HepG2 (cell line): ENCODE measurements around the gene TMEM39A. TPM values are rescaled to one million over a fixed set of nuclear protein-coding genes. Genes with fewer than 3 reads are reported as not detected.

Experiments
- CEBPZ ChIP-seq: IDR thresholded peaks from 2 replicates; pipeline ENCODE4 v1.6.1; 2012; ENCODE audit warnings: low read length, improper control_type of control experiment
- CREB1 ChIP-seq, 2 experiments: fragments of 450-650 bp in 1 of 2; IDR thresholded peaks; 2 replicates each; pipeline ENCODE4 v1.6.1; 2016 to 2017; ENCODE audit warnings: control low read depth in 1 of 2, mild to moderate bottlenecking in 1 of 2, missing compliant biosample characterization in 1 of 2, missing genetic modification characterization in 1 of 2
- DDIT3 ChIP-seq: sonication (generic); formaldehyde crosslinking; IDR thresholded peaks from 2 replicates; pipeline ENCODE4 v1.4.0; 2020; ENCODE audit warnings: mild to moderate bottlenecking, missing genetic modification reagents
- ERF ChIP-seq: IDR thresholded peaks from 2 replicates; pipeline ENCODE4 v1.6.1; 2018; ENCODE audit warnings: missing biosample characterization, missing genetic modification reagents
- FOXJ3 ChIP-seq: sonication (generic); formaldehyde crosslinking; IDR thresholded peaks from 2 replicates; pipeline ENCODE4 v1.4.0; 2020; ENCODE audit warnings: missing genetic modification reagents, mild to moderate bottlenecking, borderline replicate concordance
- MNT ChIP-seq: fragments of 450-650 bp; IDR thresholded peaks from 2 replicates; pipeline ENCODE4 v1.6.1; 2016
- PHF21A ChIP-seq: sonication (generic); formaldehyde crosslinking; IDR thresholded peaks from 2 replicates; pipeline ENCODE4 v1.5.0; 2020; ENCODE audit warnings: mild to moderate bottlenecking, missing genetic modification reagents
- POLR2AphosphoS2 ChIP-seq: IDR thresholded peaks from 2 replicates; pipeline ENCODE4 v1.6.1; 2011; ENCODE audit warnings: low read depth, low read length, improper control_type of control experiment
- RORA ChIP-seq: sonication (generic); formaldehyde crosslinking; IDR thresholded peaks from 2 replicates; pipeline ENCODE4 v1.5.0; 2020; ENCODE audit warnings: mild to moderate bottlenecking, missing genetic modification reagents, moderate library complexity
- SIN3A ChIP-seq: IDR thresholded peaks from 2 replicates; pipeline ENCODE4 v1.6.1; 2011; ENCODE audit warnings: low read depth, mild to moderate bottlenecking, control low read depth, low read length, borderline replicate concordance
- SNAPC2 ChIP-seq: sonication (generic); formaldehyde crosslinking; IDR thresholded peaks from 2 replicates; pipeline ENCODE4 v1.8.1; 2022; ENCODE audit warnings: mild to moderate bottlenecking, missing genetic modification reagents
- SRY ChIP-seq: sonication (generic); formaldehyde crosslinking; IDR thresholded peaks from 2 replicates; pipeline ENCODE4 v1.8.0; 2022; ENCODE audit warnings: mild to moderate bottlenecking, missing genetic modification reagents
- YY1 ChIP-seq: IDR thresholded peaks from 2 replicates; pipeline ENCODE4 v1.6.1; 2011; ENCODE audit warnings: low read length, low read depth, moderate library complexity, mild to moderate bottlenecking; ENCODE audit not compliant: insufficient read depth, insufficient replicate concordance
- ZBTB34 ChIP-seq: sonication (generic); formaldehyde crosslinking; IDR thresholded peaks from 2 replicates; pipeline ENCODE4 v1.8.0; 2022; ENCODE audit warnings: mild to moderate bottlenecking, missing genetic modification reagents
- ZMAT5 ChIP-seq: sonication (generic); formaldehyde crosslinking; IDR thresholded peaks from 2 replicates; pipeline ENCODE4 v1.5.0; 2020; ENCODE audit warnings: mild to moderate bottlenecking, low read depth, missing genetic modification reagents, borderline replicate concordance
- ZNF883 ChIP-seq: sonication (generic); formaldehyde crosslinking; IDR thresholded peaks from 2 replicates; pipeline ENCODE4 v1.5.1; 2020; ENCODE audit warnings: mild to moderate bottlenecking, missing genetic modification reagents; ENCODE audit errors: not compliant biosample characterization
- polyA plus RNA-seq, 8 experiments: library from polyadenylated mRNA; depleted of rRNA in 3 of 8; stranded (reverse) in 7 of 8; unstranded in 1 of 8; fragments of >200 nt; fragmentation: Illumina TruSeq in 4 of 8; extraction: Trizol in 4 of 8; gene quantifications; 2 replicates each; pipeline versions ENCODE4 v1.2.1 to v1.2.3, GENCODE V29; 2011 to 2016; ENCODE audit warnings: low read depth in 4 of 8, missing spikeins in 1 of 8, mixed read lengths in 1 of 8; ENCODE audit not compliant: insufficient read depth in 1 of 8
- total RNA-seq, 5 experiments: library from RNA; depleted of rRNA; stranded (reverse); fragments of >200 nt; fragmentation: Illumina TruSeq; extraction: Trizol; gene quantifications; 2 replicates each; pipeline ENCODE4 v1.2.3, GENCODE V29; 2016; ENCODE audit warnings: low read depth in 1 of 5

The TMEM39A gene
- total and polyA plus RNA-seq, 2 of the 13 experiments (the other 11 are each of a cell fraction or from before 2014, with no cell fraction given): 55.8 to 64.9 TPM

GRCh38 chr3:119463171-119464169 lies at the start of gene TMEM39A (continued):
- peak; percentile 75 for TF ChIP-seq MNT
- peak; percentile 99 for TF ChIP-seq CREB1 (IDR thresholded peaks at IDR 0.05)
- TF ChIP-seq CREB1 (CRISPR knock-in tag; IDR thresholded peaks at IDR 0.05): peak; percentile 99
- peak; percentile 94 for TF ChIP-seq YY1
- TF ChIP-seq ERF: peak; percentile 78
- peak; percentile 69; the same call in 1 of the 2 replicates for TF ChIP-seq SRY
- TF ChIP-seq PHF21A: no peak
- TF ChIP-seq CEBPZ: no peak
- 0 out of 2 replicates have a peak, but pooled peaks have one; percentile 65 for TF ChIP-seq SNAPC2
- TF ChIP-seq DDIT3 (CRISPR knock-in tag): no peak
- peak; percentile 92 for TF ChIP-seq POLR2AphosphoS2
- peak; percentile 33 for TF ChIP-seq ZNF883 (CRISPR knock-in tag)
- no peak for TF ChIP-seq RORA (CRISPR knock-in tag)
- TF ChIP-seq ZBTB34 (CRISPR knock-in tag): 0 out of 2 replicates have a peak, but pooled peaks have one; percentile 17
- no peak for TF ChIP-seq ZMAT5
- TF ChIP-seq FOXJ3 (CRISPR knock-in tag): peak; percentile 85; the same call in 1 of the 2 replicates
- peak; percentile 72; the same call in 1 of the 2 replicates for TF ChIP-seq SIN3A
